Stimulated activated memory B cell treated with anti-CD40 and anti-IgM and Interleukin-4, amounts not matched to agents 10 μg/mL and 1 μg/mL and 100 μg/mL, for 72 hours (primary cell): ENCODE measurements around the gene FEZF2.

Experiments
- ATAC-seq: fragments of 150-1000 bp; cut with Tn5 transposase; 2 replicates; pipeline ENCODE4 v1.10.0; 2021
- H3K27ac Mint-ChIP-seq: one replicate; pipeline ENCODE4 v1.8.0; 2022; ENCODE audit warnings: mild to moderate bottlenecking, mixed read lengths
- H3K27me3 Mint-ChIP-seq: one replicate; pipeline ENCODE4 v1.8.0; 2022; ENCODE audit warnings: mixed read lengths
- H3K36me3 Mint-ChIP-seq: one replicate; pipeline ENCODE4 v1.8.0; 2022; ENCODE audit warnings: mixed read lengths
- H3K4me1 Mint-ChIP-seq: one replicate; pipeline ENCODE4 v1.8.0; 2022; ENCODE audit warnings: mixed read lengths
- H3K4me3 Mint-ChIP-seq: one replicate; pipeline ENCODE4 v1.8.0; 2022; ENCODE audit warnings: mild to moderate bottlenecking, moderate library complexity, mixed read lengths
- H3K9me3 Mint-ChIP-seq: one replicate; pipeline ENCODE4 v1.8.0; 2022; ENCODE audit warnings: mixed read lengths

FEZF2 gene

DNA sequence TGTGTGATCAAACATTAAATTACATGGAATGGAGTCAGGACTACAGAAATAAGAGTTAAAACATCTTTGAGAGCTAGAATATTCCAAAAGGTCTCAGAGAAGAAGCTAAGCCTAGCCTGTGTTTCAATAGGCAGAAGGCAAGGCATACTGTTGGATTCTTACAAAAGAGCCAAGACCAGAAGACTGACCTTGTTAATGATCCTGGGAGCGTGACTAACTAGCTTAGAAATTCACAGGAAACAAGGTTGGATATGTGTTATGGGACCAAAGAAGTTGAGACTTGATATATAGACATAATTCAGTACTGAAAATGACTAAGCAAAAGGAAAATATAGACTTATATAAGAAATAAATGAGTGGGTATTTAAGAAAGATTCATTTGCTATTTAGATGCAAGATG lies 50.1 kb downstream of the FEZF2 start:
- Mint-ChIP-seq H3K4me1 (peaks cover 13% of the 10 kb centered on the region), H3K27ac (no peak overlapping the region), H3K9me3 (peaks cover 3% of the 10 kb centered on the region), H3K4me3 (no peak overlapping the region), H3K36me3 (peaks cover 14% of the 10 kb centered on the region), H3K27me3 (no peaks in the 10 kb centered on the region)
- no peak for ATAC-seq
